Common myeloid progenitor, CD34-positive (primary cell): ENCODE measurements around the gene BICD1.
"Not testable (repeated sequence)": the region's sequence is repeated elsewhere in the genome, so short reads cannot be mapped to it uniquely, and the experiment has no call there.

ENCODE experiments used
- CTCF ChIA-PET: fragments of 350-600 bp; sonication (Branson Sonifier 250); formaldehyde crosslinking; loops from one replicate; lab custom pipeline; 2021; ENCODE audit warnings: antibody characterized with exemption; lab: Charles Lee
- POLR2A ChIA-PET: fragments of 350-600 bp; sonication (Branson Sonifier 250); formaldehyde crosslinking; loops from one replicate; lab custom pipeline; 2021; ENCODE audit warnings: antibody characterized with exemption; lab: Charles Lee
- DNase-seq, 3 donors: peaks; one replicate each; pipeline versions ENCODE4 v3.0.0 to v3.0.0-alpha.2; 2013
- H3K27ac ChIP-seq, 2 experiments: 1 replicate in 1 of 2; 2 replicates in 1 of 2; pipeline ENCODE4 v1.7.0; 2013; ENCODE audit warnings: inconsistent platforms in 2 of 2, low read length in 2 of 2, mild to moderate bottlenecking in 2 of 2, low read depth in 1 of 2, moderate library complexity in 1 of 2; ENCODE audit not compliant: severe bottlenecking in 2 of 2, insufficient read depth in 1 of 2, poor library complexity in 1 of 2
- H3K27me3 ChIP-seq, 5 experiments: replicated peaks in 2 of 5; 1 replicate in 3 of 5; 2 replicates in 2 of 5; pipeline versions ENCODE4 v1.6.1 to v1.7.0; 2013; ENCODE audit warnings: low read length in 4 of 5, mild to moderate bottlenecking in 2 of 5, moderate library complexity in 2 of 5, inconsistent platforms in 1 of 5; ENCODE audit not compliant: insufficient read depth in 5 of 5, control insufficient read depth in 4 of 5
- H3K36me3 ChIP-seq, 4 experiments: 1 replicate in 2 of 4; 2 replicates in 2 of 4; pipeline versions ENCODE4 v1.6.1 to v1.7.0; 2013; ENCODE audit warnings: low read length in 3 of 4, control low read depth in 1 of 4, mild to moderate bottlenecking in 1 of 4; ENCODE audit not compliant: control insufficient read depth in 4 of 4, insufficient read depth in 4 of 4
- H3K4me1 ChIP-seq, 4 experiments: 1 replicate in 3 of 4; 2 replicates in 1 of 4; pipeline versions ENCODE4 v1.6.1 to v1.7.1; 2013; ENCODE audit warnings: low read length in 3 of 4, mild to moderate bottlenecking in 3 of 4, control low read depth in 1 of 4, inconsistent platforms in 1 of 4, moderate library complexity in 1 of 4; ENCODE audit not compliant: control insufficient read depth in 4 of 4, insufficient read depth in 4 of 4; ENCODE audit errors: control extremely low read depth in 1 of 4
- H3K4me3 ChIP-seq, 7 experiments: 1 replicate in 4 of 7; 2 replicates in 3 of 7; pipeline versions ENCODE4 v1.5.1 to v1.7.0; 2013; ENCODE audit warnings: mild to moderate bottlenecking in 7 of 7, low read length in 6 of 7, moderate library complexity in 6 of 7, inconsistent platforms in 2 of 7, low read depth in 2 of 7, control low read depth in 1 of 7; ENCODE audit not compliant: insufficient read depth in 4 of 7, control insufficient read depth in 1 of 7; ENCODE audit errors: extremely low read depth in 1 of 7
- H3K9me3 ChIP-seq, 5 experiments: 1 replicate in 4 of 5; 2 replicates in 1 of 5; pipeline versions ENCODE4 v1.6.1 to v1.7.1; 2013; ENCODE audit warnings: low read length in 4 of 5, mild to moderate bottlenecking in 2 of 5, inconsistent platforms in 1 of 5, low read depth in 1 of 5, moderate library complexity in 1 of 5; ENCODE audit not compliant: control insufficient read depth in 4 of 5, insufficient read depth in 2 of 5; ENCODE audit errors: control extremely low read depth in 1 of 5
- WGBS: methylation state at CpG from one replicate; pipeline ENCODE4 v1.1.5; 2013; ENCODE audit not compliant: insufficient coverage; 5-methylcytosine and 5-hydroxymethylcytosine counted together

The BICD1 gene

GRCh38 chr12:32183650-32184049 lies 77.0 kb downstream of the BICD1 start:
- WGBS, result no CpG with 5 or more reads among the region's 1 CpG
- DNase-seq, result no peak
- CTCF ChIA-PET, result interaction anchor here (1.4 kb wide), 1 partner anchor 14 kb away, joined by 4 read pairs; no protein-coding TSS in a partner anchor
- POLR2A ChIA-PET, result no interaction called here
- H3K36me3 ChIP-seq, result peaks cover 0 to 4% (median 1%) of the 10 kb centered on the region in 4 experiments
- no peak overlapping the region for H3K4me3 ChIP-seq
- H3K27me3 ChIP-seq, result no peaks in the 10 kb centered on the region
- H3K27ac ChIP-seq, result no peak overlapping the region
- peaks cover 0 to 5% (median 0%) of the 10 kb centered on the region in 4 experiments for H3K4me1 ChIP-seq
- H3K9me3 ChIP-seq, result no peaks in the 10 kb centered on the region

GRCh38 chr12:32187127-32187526 lies 80.5 kb downstream of the BICD1 start:
- DNase-seq, H3K4me3 ChIP-seq, H3K27ac ChIP-seq, H3K36me3 ChIP-seq, CTCF ChIA-PET, H3K27me3 ChIP-seq, H3K4me1 ChIP-seq, H3K9me3 ChIP-seq: not testable (repeated sequence)
- POLR2A ChIA-PET, result interaction anchor here (0.6 kb wide), 1 partner anchor 209 kb away, joined by 8 read pairs; no protein-coding TSS in a partner anchor
- WGBS, result 97% methylated on average over 6 of the region's 8 CpGs

GRCh38 chr12:32191445-32191844 lies 84.8 kb downstream of the BICD1 start:
- no CpG with 5 or more reads among the region's 3 CpGs for WGBS
- POLR2A ChIA-PET, result no interaction called here
- Histone ChIP-seq H3K4me1 (no peaks in the 10 kb centered on the region), H3K4me3 (no peak overlapping the region), H3K27me3 (no peaks in the 10 kb centered on the region), H3K9me3 (peaks cover 2 to 13% (median 5%) of the 10 kb centered on the region in 5 experiments), H3K36me3 (peaks cover 0 to 7% (median 0%) of the 10 kb centered on the region in 4 experiments), H3K27ac (no peak overlapping the region)
- CTCF ChIA-PET, result no interaction called here
- DNase-seq, result no peak

GRCh38 chr12:32196250-32197198 lies 89.9 kb downstream of the BICD1 start:
- CTCF ChIA-PET, result interaction anchor here (1.2 kb wide), 1 partner anchor 12 kb away, joined by 4 read pairs; no protein-coding TSS in a partner anchor
- no peak for DNase-seq
- POLR2A ChIA-PET, result no interaction called here
- peaks cover 0 to 3% (median 0%) of the 10 kb centered on the region in 4 experiments for H3K36me3 ChIP-seq
- WGBS, result 100% methylated on average over 2 of the region's 6 CpGs
- no peak overlapping the region for H3K4me3 ChIP-seq
- no peak overlapping the region for H3K27ac ChIP-seq
- peaks cover 2 to 13% (median 5%) of the 10 kb centered on the region in 5 experiments for H3K9me3 ChIP-seq
- H3K27me3 ChIP-seq, result no peaks in the 10 kb centered on the region
- peaks cover 0 to 2% (median 0%) of the 10 kb centered on the region in 4 experiments for H3K4me1 ChIP-seq

GRCh38 chr12:32197421-32197820 lies 90.8 kb downstream of the BICD1 start:
- POLR2A ChIA-PET, result no interaction called here
- H3K36me3 ChIP-seq, result peaks cover 0 to 3% (median 0%) of the 10 kb centered on the region in 4 experiments
- CTCF ChIA-PET, result interaction anchor here (1.2 to 1.3 kb wide), 2 partner anchors 13 kb away, joined by 3 to 4 read pairs; no protein-coding TSS in a partner anchor
- WGBS, result 92% methylated on average over 2 of the region's 2 CpGs
- peaks cover 2 to 13% (median 5%) of the 10 kb centered on the region in 5 experiments for H3K9me3 ChIP-seq
- H3K4me3 ChIP-seq, result no peak overlapping the region
- H3K27me3 ChIP-seq, result no peaks in the 10 kb centered on the region
- no peak overlapping the region for H3K27ac ChIP-seq
- peak in 2 of 3 donors; percentile 17 to 42 for DNase-seq
- peaks cover 0 to 4% (median 3%) of the 10 kb centered on the region in 4 experiments for H3K4me1 ChIP-seq

GRCh38 chr12:32198555-32198954 lies 91.9 kb downstream of the BICD1 start:
- Histone ChIP-seq H3K4me3 (no peak overlapping the region), H3K9me3 (peaks cover 2 to 10% (median 5%) of the 10 kb centered on the region in 5 experiments), H3K4me1 (peaks cover 0 to 4% (median 3%) of the 10 kb centered on the region in 4 experiments), H3K36me3 (no peaks in the 10 kb centered on the region), H3K27ac (no peak overlapping the region), H3K27me3 (no peaks in the 10 kb centered on the region)
- ChIA-PET POLR2A (no interaction called here), CTCF (interaction anchor here (1.3 kb wide), 1 partner anchor 12 kb away, joined by 3 read pairs; no protein-coding TSS in a partner anchor)
- peak in 2 of 3 donors; percentile 7 to 15 for DNase-seq
- 75% methylated on average over 2 of the region's 2 CpGs for WGBS
